ENCODE measurements around the gene GALNT8. TPM values are rescaled to one million over a fixed set of nuclear protein-coding genes. Genes with fewer than 3 reads are reported as not detected.

Gene GALNT8
- total and polyA plus RNA-seq, 2 of the 8 experiments (the other 6 are each of a cell fraction or from before 2014, with no cell fraction given), result 4.7 to 8.3 TPM

DNA sequence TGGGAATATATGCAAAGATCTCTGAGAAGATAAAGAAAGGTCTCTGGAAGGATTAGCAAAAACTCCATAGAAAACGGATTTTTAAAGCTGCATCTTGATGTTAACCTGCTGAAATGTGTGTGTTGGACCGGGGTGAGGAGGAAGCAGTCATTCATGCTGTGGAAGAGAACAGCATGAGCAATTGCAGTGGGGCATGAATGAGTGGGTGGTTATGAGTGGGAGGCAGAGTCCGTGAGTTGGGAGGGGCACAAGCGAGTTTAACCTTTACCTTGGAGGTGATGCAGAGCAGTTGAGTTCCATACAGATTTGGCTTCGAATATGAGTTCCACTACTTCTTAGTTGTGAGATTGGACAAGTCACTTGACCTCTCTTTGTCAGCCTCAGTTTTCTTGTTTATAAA, 29.4 kb upstream of the GALNT8 start:
- H3K56ac ChIP-seq (replicated peaks; ENCODE audit: insufficient read length, low read depth, low read length), result no peak overlapping the region
- H3K4me3 ChIP-seq (ENCODE audit: extremely low read depth in 1 of 4, insufficient read depth in 2 of 4, low read depth in 3 of 4, low read length in 4 of 4), result no peak overlapping the region
- no peak overlapping the region for H2BK15ac ChIP-seq (ENCODE audit: low read length)
- no peaks in the 10 kb centered on the region for H3K4me1 ChIP-seq (replicated peaks in 1 of 4; ENCODE audit: control insufficient read depth in 3 of 4, insufficient read depth in 4 of 4, low read length in 3 of 4)
- H3K4ac ChIP-seq (replicated peaks; ENCODE audit: insufficient read length, low read depth, low read length), result no peak overlapping the region
- H4K91ac ChIP-seq (replicated peaks; ENCODE audit: insufficient read length, low read length), result no peak overlapping the region
- no peak overlapping the region for H4K8ac ChIP-seq (ENCODE audit: extremely low read depth, insufficient read depth, low read length)
- H3K4me2 ChIP-seq (ENCODE audit: insufficient read depth in 1 of 2, low read depth in 2 of 2, low read length in 2 of 2), result no peak overlapping the region
- DNase-seq (ENCODE audit: low read depth in 1 of 2, low spot score in 2 of 2) (no peak), FAIRE-seq (no peak)
- H3K36me3 ChIP-seq (ENCODE audit: control insufficient read depth in 2 of 4, insufficient read depth in 4 of 4, low read length in 3 of 4), result peaks cover 3 to 31% (median 17%) of the 10 kb centered on the region in 4 experiments; a peak in 7 of 8 replicates
- no peak overlapping the region for H2BK5ac ChIP-seq (ENCODE audit: low read depth, low read length)
- 0 out of 2 replicates have a peak overlapping the region, but pooled peaks have one; percentile 24 for H2AK5ac ChIP-seq (ENCODE audit: low read depth, low read length)
- H3K9ac ChIP-seq (replicated peaks in 1 of 4; ENCODE audit: extremely low read depth in 1 of 4, low read depth in 3 of 4, low read length in 3 of 4), result no peak overlapping the region
- no peaks in the 10 kb centered on the region for H3K27me3 ChIP-seq (replicated peaks in 1 of 4; ENCODE audit: control insufficient read depth in 3 of 4, extremely low read depth in 1 of 4, insufficient read depth in 3 of 4, low read length in 3 of 4)
- no peaks in the 10 kb centered on the region for H3K79me2 ChIP-seq (ENCODE audit: control insufficient read depth in 1 of 2, insufficient read depth in 2 of 2, low read length in 2 of 2)
- H3K9me3 ChIP-seq (ENCODE audit: insufficient read depth in 2 of 2, low read depth in 1 of 2, low read length in 1 of 2), result peaks cover 2 to 5% of the 10 kb centered on the region in 2 experiments; a peak in 1 of 4 replicates
- 89% methylated on average over 5 of the region's 5 CpGs; no CpG with 5 or more reads in 1 of the 2 experiments for WGBS, 2 experiments (ENCODE audit: extremely low coverage in 1 of 2, insufficient coverage in 1 of 2, insufficient read length in 1 of 2, insufficient replicate concordance in 2 of 2, low coverage in 1 of 2, low lambda C conversion rate in 2 of 2, missing lambda C conversion rate in 1 of 2)
- H2AFZ ChIP-seq (ENCODE audit: low read length), result no peak overlapping the region
- ChIA-PET POLR2A (ENCODE audit: partially characterized antibody) (no interaction called here), CTCF (ENCODE audit: partially characterized antibody) (interaction anchor here (0.6 kb wide), 1 partner anchor 1099 kb away, joined by 3 read pairs; no protein-coding TSS in a partner anchor)
- H2BK120ac ChIP-seq (replicated peaks; ENCODE audit: low read depth, low read length), result no peak overlapping the region
- H3K23me2 ChIP-seq (ENCODE audit: low read depth, low read length), result no peaks in the 10 kb centered on the region
- H3K27ac ChIP-seq (ENCODE audit: low read depth, low read length), result no peak overlapping the region
- no peak overlapping the region for H3K23ac ChIP-seq (ENCODE audit: insufficient read length)
- H4K20me1 ChIP-seq (replicated peaks in 1 of 2; ENCODE audit: control insufficient read depth in 1 of 2, insufficient read depth in 2 of 2, low read length in 2 of 2), result no peaks in the 10 kb centered on the region
- no peak overlapping the region for H3K18ac ChIP-seq (ENCODE audit: extremely low read depth, low read length)
- no peak overlapping the region for H3K14ac ChIP-seq (ENCODE audit: insufficient read length)
- H4K5ac ChIP-seq (ENCODE audit: insufficient read length, low read depth, low read length), result no peak overlapping the region
- no peak overlapping the region for H2BK12ac ChIP-seq (ENCODE audit: low read depth, low read length)
- no peaks in the 10 kb centered on the region for H3K79me1 ChIP-seq (ENCODE audit: low read depth, low read length)
- H2BK20ac ChIP-seq (ENCODE audit: low read length), result no peak overlapping the region
- no peak for TF ChIP-seq KDM1A (IDR thresholded peaks at IDR 0.05; ENCODE audit: borderline replicate concordance, low read length)
- no peak for TF ChIP-seq ASH2L (IDR thresholded peaks at IDR 0.05; ENCODE audit: low read length)
- TF ChIP-seq SP4 (IDR thresholded peaks at IDR 0.05; ENCODE audit: low read length), result no peak
- no peak for TF ChIP-seq RBBP5 (IDR thresholded peaks at IDR 0.05; ENCODE audit: borderline replicate concordance, low read depth, low read length)
- no peak for TF ChIP-seq CREB1 (IDR thresholded peaks at IDR 0.05)
- TF ChIP-seq, protein P1, sequence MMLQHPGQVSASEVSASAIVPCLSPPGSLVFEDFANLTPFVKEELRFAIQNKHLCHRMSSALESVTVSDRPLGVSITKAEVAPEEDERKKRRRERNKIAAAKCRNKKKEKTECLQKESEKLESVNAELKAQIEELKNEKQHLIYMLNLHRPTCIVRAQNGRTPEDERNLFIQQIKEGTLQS (IDR thresholded peaks at IDR 0.05; ENCODE audit: insufficient read depth, low read depth, low read length), result no peak
- no peak for TF ChIP-seq FOSL1 (IDR thresholded peaks at IDR 0.05; ENCODE audit: insufficient read depth, low read depth, low read length)
- TF ChIP-seq, protein P2, sequence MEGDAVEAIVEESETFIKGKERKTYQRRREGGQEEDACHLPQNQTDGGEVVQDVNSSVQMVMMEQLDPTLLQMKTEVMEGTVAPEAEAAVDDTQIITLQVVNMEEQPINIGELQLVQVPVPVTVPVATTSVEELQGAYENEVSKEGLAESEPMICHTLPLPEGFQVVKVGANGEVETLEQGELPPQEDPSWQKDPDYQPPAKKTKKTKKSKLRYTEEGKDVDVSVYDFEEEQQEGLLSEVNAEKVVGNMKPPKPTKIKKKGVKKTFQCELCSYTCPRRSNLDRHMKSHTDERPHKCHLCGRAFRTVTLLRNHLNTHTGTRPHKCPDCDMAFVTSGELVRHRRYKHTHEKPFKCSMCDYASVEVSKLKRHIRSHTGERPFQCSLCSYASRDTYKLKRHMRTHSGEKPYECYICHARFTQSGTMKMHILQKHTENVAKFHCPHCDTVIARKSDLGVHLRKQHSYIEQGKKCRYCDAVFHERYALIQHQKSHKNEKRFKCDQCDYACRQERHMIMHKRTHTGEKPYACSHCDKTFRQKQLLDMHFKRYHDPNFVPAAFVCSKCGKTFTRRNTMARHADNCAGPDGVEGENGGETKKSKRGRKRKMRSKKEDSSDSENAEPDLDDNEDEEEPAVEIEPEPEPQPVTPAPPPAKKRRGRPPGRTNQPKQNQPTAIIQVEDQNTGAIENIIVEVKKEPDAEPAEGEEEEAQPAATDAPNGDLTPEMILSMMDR (IDR thresholded peaks at IDR 0.05; ENCODE audit: control extremely low read depth in 1 of 3, insufficient read depth in 1 of 3, low read depth in 1 of 3, low read length in 3 of 3), result no peak
- no peak for TF ChIP-seq CHD1 (IDR thresholded peaks at IDR 0.05; ENCODE audit: low read depth, low read length)
- TF ChIP-seq, protein P3, sequence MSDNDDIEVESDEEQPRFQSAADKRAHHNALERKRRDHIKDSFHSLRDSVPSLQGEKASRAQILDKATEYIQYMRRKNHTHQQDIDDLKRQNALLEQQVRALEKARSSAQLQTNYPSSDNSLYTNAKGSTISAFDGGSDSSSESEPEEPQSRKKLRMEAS (IDR thresholded peaks at IDR 0.05), result no peak
- TF ChIP-seq BACH1 (IDR thresholded peaks at IDR 0.05; ENCODE audit: low read length), result no peak
- TF ChIP-seq GTF2F1 (IDR thresholded peaks at IDR 0.05; ENCODE audit: borderline replicate concordance, low read depth, low read length), result no peak

Data from H1 (cell line).